ENCODE data around the gene VEZT.

The VEZT gene

DNA sequence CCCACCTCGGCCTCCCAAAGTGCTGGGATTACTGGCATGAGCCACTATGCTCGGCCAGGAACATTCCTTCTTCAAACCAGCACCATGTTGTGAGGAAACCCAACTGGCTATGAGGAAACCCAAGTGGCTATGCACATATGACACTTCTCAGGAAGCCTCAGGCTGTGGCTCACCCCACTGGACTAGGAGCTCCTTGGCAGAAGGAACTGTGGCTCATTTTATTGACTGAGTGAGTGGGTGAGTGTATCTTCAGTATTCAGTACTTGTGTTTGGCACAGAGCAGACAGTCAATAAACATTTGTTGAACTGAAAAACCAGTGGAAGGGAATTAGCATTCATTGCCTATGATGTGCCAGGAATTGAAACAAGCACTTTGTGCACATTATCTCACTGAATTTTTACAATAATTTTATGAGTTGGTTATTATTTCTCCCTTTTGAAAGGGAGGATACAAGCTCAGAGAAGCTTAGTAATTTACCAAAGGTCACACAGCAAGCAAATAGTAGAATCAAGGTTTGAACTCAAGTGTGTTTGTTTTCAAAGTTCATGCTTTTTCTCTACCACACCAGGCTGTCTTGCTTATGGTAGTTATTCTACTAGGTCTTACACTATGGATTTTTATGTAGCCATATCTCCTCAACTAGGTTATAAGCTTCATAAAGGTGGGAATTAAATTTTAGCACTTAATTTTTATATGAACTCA lies 121.6 kb downstream of the VEZT start:
- H3K4me3 ChIP-seq (ENCODE audit: low read depth, low read length): no peak overlapping the region
- TF ChIP-seq CTCF (IDR thresholded peaks at IDR 0.05; ENCODE audit: borderline replicate concordance, insufficient read depth, low read depth, low read length): no peak

DNA sequence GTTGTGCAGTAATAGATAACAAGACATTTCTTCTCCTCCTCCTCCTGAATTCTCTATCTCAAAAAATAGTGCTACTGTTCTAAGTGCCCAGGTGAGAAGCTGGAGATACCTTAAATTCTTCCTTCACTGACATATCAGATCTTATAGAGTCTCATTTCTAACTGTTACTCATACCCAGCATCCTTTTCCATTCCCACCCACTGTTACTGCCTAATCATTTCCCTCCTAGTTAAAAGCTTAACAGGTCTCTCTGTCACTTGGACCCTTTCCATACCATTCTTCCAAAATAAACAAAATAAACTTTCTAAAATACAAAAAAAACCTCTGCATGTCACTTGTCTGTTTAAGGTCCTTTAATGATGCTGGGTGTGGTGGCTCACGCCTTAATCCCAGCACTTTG lies 124.4 kb downstream of the VEZT start:
- no peak for TF ChIP-seq CTCF (IDR thresholded peaks at IDR 0.05; ENCODE audit: borderline replicate concordance, insufficient read depth, low read depth, low read length)

DNA sequence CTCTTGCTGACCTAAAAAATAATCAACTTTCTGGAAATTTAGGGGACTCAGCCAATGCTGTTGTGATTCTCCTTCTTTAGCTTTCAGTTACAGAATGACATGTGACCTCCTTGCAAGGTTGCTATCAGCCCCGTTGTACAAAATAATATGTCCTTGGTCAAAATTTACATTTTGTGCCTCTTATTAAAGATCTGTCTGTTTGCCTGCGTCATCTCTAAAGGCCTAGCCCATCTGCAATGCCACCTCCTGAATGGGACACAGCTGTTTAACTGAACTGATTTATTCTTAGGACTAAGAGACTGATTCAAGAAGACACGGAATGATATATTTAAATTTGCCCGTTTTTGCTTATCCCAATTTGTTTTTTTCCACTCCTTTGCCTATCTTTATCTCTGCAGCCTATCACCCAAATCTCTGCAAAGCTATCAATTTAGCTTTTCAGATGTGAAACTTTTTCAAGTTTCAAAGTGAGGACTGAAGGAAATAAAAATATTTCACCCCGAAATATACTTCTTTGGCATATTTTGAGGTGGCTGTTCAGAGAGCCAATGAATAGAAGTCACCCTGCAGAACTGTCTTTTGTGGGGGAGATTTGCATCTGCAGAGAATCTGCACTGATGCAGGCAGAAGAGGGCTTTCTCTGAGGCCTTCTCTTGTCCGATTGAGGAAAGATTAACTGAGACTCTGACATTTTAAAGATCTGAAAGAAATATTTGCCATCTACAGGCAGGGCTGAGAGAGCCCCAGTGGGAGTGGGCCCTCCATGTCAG lies 126.0 kb downstream of the VEZT start:
- H3K4me3 ChIP-seq (ENCODE audit: low read depth, low read length): no peak overlapping the region
- no peak for TF ChIP-seq CTCF (IDR thresholded peaks at IDR 0.05; ENCODE audit: borderline replicate concordance, insufficient read depth, low read depth, low read length)

More for the DNA sequence above, 124.4 kb downstream of the VEZT start:
- no peak overlapping the region for H3K4me3 ChIP-seq (ENCODE audit: low read depth, low read length)

DNA sequence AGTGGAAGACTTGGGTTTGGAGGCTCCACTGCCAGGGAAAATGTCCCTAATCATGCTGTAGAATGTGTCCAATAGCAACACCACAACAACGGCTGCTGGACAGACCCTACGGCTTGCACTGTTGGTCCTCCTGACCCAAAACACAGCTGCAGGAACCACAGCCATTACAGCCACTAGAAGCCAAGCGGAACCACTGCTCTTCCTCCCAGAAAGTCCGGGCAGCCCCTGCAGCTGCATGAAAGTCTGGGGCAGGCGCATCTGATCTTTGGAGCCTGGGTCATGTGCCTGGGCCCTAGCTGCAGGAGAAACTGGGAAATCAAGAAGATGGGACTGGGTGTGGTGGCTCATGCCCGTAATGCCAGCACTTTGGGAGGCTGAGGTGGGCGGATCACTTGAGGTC lies 131.7 kb downstream of the VEZT start:
- TF ChIP-seq CTCF (IDR thresholded peaks at IDR 0.05; ENCODE audit: borderline replicate concordance, insufficient read depth, low read depth, low read length): no peak
- no peak overlapping the region for H3K4me3 ChIP-seq (ENCODE audit: low read depth, low read length)

DNA sequence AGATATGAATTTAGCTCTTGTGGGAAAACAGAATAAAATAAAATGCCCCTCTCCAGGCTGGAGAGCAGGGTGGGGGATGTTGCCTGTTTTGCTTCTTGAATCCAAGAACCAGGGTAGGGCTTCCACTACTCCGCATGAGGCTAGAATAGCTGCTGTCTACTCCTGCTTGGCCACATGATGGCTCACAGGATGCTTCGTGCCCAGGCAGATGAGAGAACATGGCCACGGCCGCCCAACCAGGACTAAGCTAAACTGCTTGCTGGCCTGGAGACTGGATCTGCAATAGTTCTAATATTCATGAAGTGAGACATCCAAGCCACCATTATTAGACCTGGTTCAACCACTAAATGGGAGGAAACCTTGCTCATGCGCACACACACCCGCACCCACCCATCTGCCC lies 134.1 kb downstream of the VEZT start:
- no peak for TF ChIP-seq CTCF (IDR thresholded peaks at IDR 0.05; ENCODE audit: borderline replicate concordance, insufficient read depth, low read depth, low read length)
- H3K4me3 ChIP-seq (ENCODE audit: low read depth, low read length): no peak overlapping the region
